Kidney tubule cell (primary cell): Measurements from ENCODE around the gene HINT2.

Experiments
- DNase-seq: peaks from one replicate; pipeline ENCODE4 v3.0.0-alpha.2; 2018; ENCODE audit warnings: low spot score

Gene HINT2

DNA sequence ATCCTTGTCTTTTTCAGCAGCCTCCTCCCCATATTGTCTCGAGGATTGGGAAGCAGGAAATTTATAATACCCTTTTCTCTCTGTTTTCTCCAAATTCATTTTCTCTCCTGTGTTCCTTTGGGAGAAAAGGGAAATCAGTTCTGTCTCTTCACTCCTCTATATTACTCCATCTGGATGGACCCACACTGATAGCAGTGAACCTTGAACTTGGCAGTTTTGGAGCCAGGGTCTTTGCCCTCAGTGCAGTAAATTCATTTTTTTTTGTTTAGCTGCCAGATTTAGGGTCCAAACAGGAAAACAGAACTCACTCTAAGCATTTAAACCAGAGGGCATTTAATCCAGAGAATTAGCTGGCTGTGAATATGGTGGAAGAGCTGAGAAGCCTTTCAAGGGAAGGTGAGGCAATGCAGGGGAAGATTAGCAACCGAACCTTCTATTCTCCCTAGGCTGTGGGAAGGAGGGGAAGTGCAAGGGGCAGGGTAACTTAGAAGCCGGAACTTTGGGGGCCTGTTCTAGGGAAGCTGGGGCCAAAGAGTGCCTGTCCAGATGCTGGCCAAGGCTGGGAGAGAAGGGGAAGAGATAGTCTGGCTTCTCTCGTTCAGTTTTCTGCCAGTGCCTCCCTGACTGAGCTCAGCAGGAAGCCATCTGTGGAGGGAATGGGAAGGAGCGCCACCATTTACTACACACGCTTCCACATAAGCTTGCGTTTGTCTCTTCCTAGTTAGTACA, 39.8 kb downstream of the HINT2 start:
- DNase-seq = no peak

DNA sequence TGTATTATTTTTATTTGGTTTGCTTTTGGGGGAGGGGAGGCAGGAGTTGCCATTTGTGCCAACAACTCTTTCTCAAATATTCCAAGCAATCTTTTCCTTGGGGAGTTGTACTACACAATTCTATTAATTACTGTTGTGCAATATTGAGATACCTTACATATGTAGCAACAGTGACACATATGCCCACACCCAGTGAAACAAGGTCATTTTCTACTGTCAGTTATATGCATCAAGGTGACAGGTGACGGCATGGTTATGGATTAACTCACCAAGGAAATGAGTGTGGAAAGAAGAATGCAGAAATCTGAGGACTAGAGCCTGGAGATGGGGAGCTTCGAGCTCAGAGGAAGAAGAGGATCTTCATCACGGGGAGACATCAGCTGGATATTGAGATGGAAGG, 42.9 kb downstream of the HINT2 start:
- DNase-seq = peak; percentile 85

DNA sequence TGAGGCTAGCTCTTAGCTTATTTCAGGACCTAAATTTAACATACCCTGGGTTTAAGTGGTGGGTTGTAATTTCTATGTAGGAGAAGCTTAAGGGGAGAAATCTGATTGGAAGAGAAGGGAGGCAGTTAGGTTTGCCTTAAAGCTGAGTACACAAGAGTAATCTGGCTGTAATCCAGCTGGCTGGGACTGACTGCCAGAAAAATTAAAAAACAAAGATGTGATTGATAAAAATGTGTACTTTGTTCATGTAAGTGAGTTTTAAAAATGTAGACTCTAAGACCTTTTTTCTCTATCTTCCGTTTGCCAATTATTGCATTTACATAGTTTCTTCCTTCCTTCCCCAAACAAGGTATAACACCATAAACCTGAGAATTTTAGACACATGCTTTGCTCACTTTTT, 43.3 kb downstream of the HINT2 start:
- no peak for DNase-seq

DNA sequence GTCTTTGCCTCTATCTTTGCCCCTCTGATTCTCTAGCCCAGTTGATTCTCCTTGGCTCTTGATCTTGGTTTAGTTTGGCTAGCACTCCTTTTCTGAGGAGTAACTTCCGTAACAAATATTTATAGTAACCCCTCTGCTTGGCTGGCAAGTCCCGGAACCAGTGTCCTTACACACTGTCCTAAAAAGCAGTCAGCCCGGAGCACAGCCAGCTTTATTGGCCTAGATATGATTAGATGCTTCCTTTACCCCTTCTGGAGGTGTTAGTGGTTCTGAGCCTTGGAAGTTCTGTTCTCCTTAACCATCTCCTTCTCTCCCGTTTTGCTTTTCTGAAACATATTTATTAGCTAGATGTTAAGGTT, 43.8 kb downstream of the HINT2 start:
- DNase-seq = no peak

DNA sequence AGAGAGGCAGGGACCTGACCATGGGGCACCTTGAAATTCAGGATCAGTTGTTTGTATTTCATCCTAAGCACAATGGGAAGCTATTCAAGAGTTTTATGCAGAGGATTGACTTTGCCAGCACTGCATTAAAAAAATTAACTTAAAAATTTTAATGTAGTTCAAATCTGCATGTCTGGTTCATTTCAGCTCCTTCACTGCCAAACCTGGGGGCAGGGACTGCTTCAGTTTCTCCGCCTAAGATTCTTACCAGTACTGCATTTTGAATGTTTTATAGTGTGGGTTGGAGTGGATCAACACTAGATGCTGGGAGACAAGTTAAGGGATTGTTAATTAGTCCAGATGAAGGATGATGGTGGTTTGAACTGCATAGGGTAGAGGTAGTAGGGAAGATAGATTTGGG, 45.1 kb downstream of the HINT2 start:
- no peak for DNase-seq

DNA sequence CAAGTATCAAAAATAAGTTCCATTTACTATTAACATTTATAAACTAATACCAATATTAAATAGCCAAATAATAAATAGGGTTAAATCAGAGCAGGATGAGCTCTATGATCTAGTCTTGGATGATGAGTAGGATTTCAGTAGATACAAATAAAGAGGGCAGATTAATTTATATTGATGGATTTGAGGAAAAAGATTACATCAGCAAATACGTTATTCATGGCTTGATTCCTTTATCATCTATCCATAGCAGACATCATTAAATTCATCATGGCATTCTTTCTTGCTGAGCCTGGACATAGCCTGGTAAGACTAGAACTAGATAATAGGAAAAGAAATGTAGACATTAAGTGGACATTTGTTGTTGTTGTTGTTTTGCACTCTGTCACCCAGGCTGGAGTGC, 47.4 kb downstream of the HINT2 start:
- no peak for DNase-seq

DNA sequence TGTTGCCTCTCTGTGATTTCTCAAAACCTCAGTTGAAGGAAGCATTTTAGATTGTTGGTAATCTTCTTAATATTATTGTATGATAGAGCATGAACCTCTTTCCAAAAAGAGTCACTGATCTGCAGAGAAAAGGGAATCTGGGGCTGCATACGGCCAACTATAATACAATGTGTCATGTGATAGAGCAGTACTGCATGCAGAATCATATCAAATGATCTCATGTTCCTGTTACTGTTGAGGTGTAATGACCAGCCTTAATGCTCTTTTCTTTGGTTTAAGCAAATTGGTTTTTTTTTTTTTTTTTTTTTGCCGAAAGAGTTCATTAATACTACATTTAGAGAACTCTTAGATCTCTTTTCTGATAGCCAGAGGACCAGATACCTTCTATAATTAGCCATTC, 47.8 kb downstream of the HINT2 start:
- no peak for DNase-seq

DNA sequence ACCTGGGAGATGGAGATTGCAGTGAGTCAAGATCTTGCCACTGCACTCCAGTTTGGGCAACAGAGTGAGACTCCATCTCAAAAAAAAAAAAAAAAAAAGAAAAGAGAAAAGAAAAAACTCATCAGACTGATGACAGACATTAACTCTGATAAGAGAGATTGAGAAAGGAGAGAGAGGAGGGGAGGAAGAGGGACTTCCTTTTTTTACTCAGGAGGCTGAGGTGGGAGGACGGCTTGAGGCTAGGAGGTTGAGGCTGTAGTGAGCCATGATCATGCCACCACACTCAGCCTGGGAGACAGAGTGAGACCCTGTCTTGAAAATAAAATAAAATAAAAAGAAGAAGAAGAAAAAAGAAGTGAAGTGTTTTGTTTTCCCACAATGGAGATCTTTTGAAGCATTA, 51.0 kb downstream of the HINT2 start:
- no peak for DNase-seq

DNA sequence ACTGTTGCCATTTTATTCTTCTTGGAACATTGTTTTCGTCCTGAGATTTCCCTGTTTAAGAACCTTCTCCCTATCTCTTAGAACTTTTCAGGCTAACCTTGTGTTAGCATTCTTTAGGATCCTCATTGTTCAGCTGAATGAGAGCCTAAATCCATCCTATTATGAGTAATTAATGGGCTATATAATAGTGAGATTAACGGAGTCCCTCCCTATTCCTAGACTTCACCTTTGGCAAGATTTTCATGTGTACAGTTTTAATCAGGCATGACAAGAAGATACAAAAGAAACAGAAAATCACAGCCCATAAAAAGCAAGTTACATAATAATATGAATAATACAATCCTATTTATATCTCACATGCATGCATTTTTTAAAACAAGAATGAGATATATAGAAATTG, 51.7 kb downstream of the HINT2 start:
- no peak for DNase-seq
